Activated naive CD4-positive, alpha-beta T cell treated with anti-CD3 and anti-CD28 coated beads for 36 hours (primary cell): ENCODE results near the gene CCNB2. TPM values are rescaled to one million over a fixed set of nuclear protein-coding genes. Genes with fewer than 3 reads are reported as not detected.
"Not testable (repeated sequence)": the region's sequence is repeated elsewhere in the genome, so short reads cannot be mapped to it uniquely, and the experiment has no call there.

ENCODE experiments used
- CTCF ChIA-PET: fragments of 350-600 bp; sonication (Branson Sonifier 250); formaldehyde crosslinking; loops from one replicate; lab custom pipeline; 2021; ENCODE audit warnings: antibody characterized with exemption; lab: Charles Lee
- DNase-seq: peaks from one replicate; pipeline ENCODE4 v3.0.0-alpha.2; 2020
- H3K27ac Mint-ChIP-seq: one replicate; pipeline ENCODE4 v1.8.0; 2021; ENCODE audit warnings: mild to moderate bottlenecking, mixed read lengths
- H3K27me3 Mint-ChIP-seq: one replicate; pipeline ENCODE4 v1.8.0; 2021; ENCODE audit warnings: low read depth, mixed read lengths
- H3K36me3 Mint-ChIP-seq: one replicate; pipeline ENCODE4 v1.8.0; 2021; ENCODE audit warnings: low read depth, mixed read lengths
- H3K4me1 Mint-ChIP-seq: one replicate; pipeline ENCODE4 v1.8.0; 2021; ENCODE audit warnings: low read depth, mixed read lengths
- H3K4me3 Mint-ChIP-seq: one replicate; pipeline ENCODE4 v1.8.0; 2021; ENCODE audit warnings: mild to moderate bottlenecking, moderate library complexity, mixed read lengths
- H3K9me3 Mint-ChIP-seq: one replicate; pipeline ENCODE4 v1.8.0; 2021; ENCODE audit warnings: mixed read lengths
- intact Hi-C: fragments of 100-400 bp; cut with micrococcal nuclease; formaldehyde crosslinking; loops from one replicate; pipeline ENCODE4 v1.15.1; 2023
- total RNA-seq, 2 experiments: library from RNA; stranded (reverse); gene quantifications; one replicate each; pipeline ENCODE4 v1.2.3, GENCODE V29; 2021

Gene CCNB2
- total RNA-seq, 2 experiments from 2014 or later = 93.1 to 98.2 TPM

GRCh38 chr15:59157840-59158700 lies 53.1 kb downstream of the CCNB2 start:
- Mint-ChIP-seq H3K27ac (no peak overlapping the region), H3K36me3 (no peaks in the 10 kb centered on the region), H3K27me3 (no peaks in the 10 kb centered on the region), H3K4me3 (no peak overlapping the region), H3K9me3 (no peaks in the 10 kb centered on the region), H3K4me1 (no peaks in the 10 kb centered on the region)
- CTCF ChIA-PET = interaction anchor here (1.1 kb wide), 1 partner anchor 178 kb away, joined by 4 read pairs; no protein-coding TSS in a partner anchor
- no peak for DNase-seq
- intact Hi-C loops = no loop called here

- H3K9me3 Mint-ChIP-seq = no peaks in the 10 kb centered on the region
- H3K27me3 Mint-ChIP-seq = no peaks in the 10 kb centered on the region
- no peak overlapping the region for H3K4me3 Mint-ChIP-seq
- no peak for DNase-seq
- intact Hi-C loops = no loop called here
- no peaks in the 10 kb centered on the region for H3K4me1 Mint-ChIP-seq
- H3K36me3 Mint-ChIP-seq = no peaks in the 10 kb centered on the region
- CTCF ChIA-PET = interaction anchor here (1.1 kb wide), 1 partner anchor 179 kb away, joined by 4 read pairs; no protein-coding TSS in a partner anchor
- H3K27ac Mint-ChIP-seq = no peak overlapping the region
Measured at GRCh38 chr15:59158701-59159034, 53.7 kb downstream of the CCNB2 start.

GRCh38 chr15:59159210-59159609 lies 54.3 kb downstream of the CCNB2 start:
- Mint-ChIP-seq H3K4me3 (no peak overlapping the region), H3K27ac (no peak overlapping the region), H3K9me3 (no peaks in the 10 kb centered on the region), H3K36me3 (no peaks in the 10 kb centered on the region), H3K4me1 (no peaks in the 10 kb centered on the region), H3K27me3 (peaks cover 3% of the 10 kb centered on the region)
- intact Hi-C loops = no loop called here
- no peak for DNase-seq
- CTCF ChIA-PET = no interaction called here

GRCh38 chr15:59160880-59161593 lies 56.1 kb downstream of the CCNB2 start:
- no peak overlapping the region for H3K4me3 Mint-ChIP-seq
- no peaks in the 10 kb centered on the region for H3K4me1 Mint-ChIP-seq
- CTCF ChIA-PET = interaction anchor here (0.6 to 1.6 kb wide), 7 partner anchors 14 to 346 kb away, joined by 3 to 8 read pairs (median 4); no protein-coding TSS in a partner anchor
- peaks cover 3% of the 10 kb centered on the region for H3K27me3 Mint-ChIP-seq
- H3K27ac Mint-ChIP-seq = no peak overlapping the region
- intact Hi-C loops = loop anchor here (5.0 kb wide), 1 partner anchor 331 kb away; no protein-coding TSS in a partner anchor
- H3K9me3 Mint-ChIP-seq = no peaks in the 10 kb centered on the region
- no peaks in the 10 kb centered on the region for H3K36me3 Mint-ChIP-seq
- peak; percentile 39 for DNase-seq

- not testable (repeated sequence) for H3K27me3 Mint-ChIP-seq, H3K4me3 Mint-ChIP-seq, DNase-seq, H3K9me3 Mint-ChIP-seq, H3K36me3 Mint-ChIP-seq, H3K4me1 Mint-ChIP-seq, H3K27ac Mint-ChIP-seq
- intact Hi-C loops = loop anchor here (5.0 kb wide), 1 partner anchor 330 kb away; no protein-coding TSS in a partner anchor
- CTCF ChIA-PET = interaction anchor here (0.6 to 1.6 kb wide), 9 partner anchors 13 to 344 kb away, joined by 3 to 8 read pairs (median 3); no protein-coding TSS in a partner anchor
Measured at GRCh38 chr15:59162080-59162479, 57.1 kb downstream of the CCNB2 start.

- Mint-ChIP-seq H3K27me3 (peaks cover 3% of the 10 kb centered on the region), H3K4me3 (no peak overlapping the region), H3K27ac (no peak overlapping the region), H3K9me3 (no peaks in the 10 kb centered on the region), H3K36me3 (no peaks in the 10 kb centered on the region), H3K4me1 (peaks cover 4% of the 10 kb centered on the region)
- DNase-seq = no peak
- intact Hi-C loops = no loop called here
- CTCF ChIA-PET = interaction anchor here (0.7 to 1.3 kb wide), 5 partner anchors 9 to 454 kb away, joined by 3 to 6 read pairs (median 4); no protein-coding TSS in a partner anchor
Measured at GRCh38 chr15:59165726-59166125, 60.8 kb downstream of the CCNB2 start.

GRCh38 chr15:59166166-59166565 lies 61.2 kb downstream of the CCNB2 start:
- no peak overlapping the region for H3K27ac Mint-ChIP-seq
- no peaks in the 10 kb centered on the region for H3K36me3 Mint-ChIP-seq
- peaks cover 3% of the 10 kb centered on the region for H3K27me3 Mint-ChIP-seq
- DNase-seq = no peak
- intact Hi-C loops = no loop called here
- H3K4me3 Mint-ChIP-seq = no peak overlapping the region
- no peaks in the 10 kb centered on the region for H3K9me3 Mint-ChIP-seq
- H3K4me1 Mint-ChIP-seq = peaks cover 4% of the 10 kb centered on the region
- CTCF ChIA-PET = interaction anchor here (0.7 to 1.3 kb wide), 4 partner anchors 10 to 363 kb away, joined by 3 to 6 read pairs (median 5); no protein-coding TSS in a partner anchor

- Mint-ChIP-seq H3K36me3 (no peaks in the 10 kb centered on the region), H3K27me3 (peaks cover 3% of the 10 kb centered on the region), H3K4me1 (peaks cover 4% of the 10 kb centered on the region), H3K27ac (no peak overlapping the region), H3K4me3 (no peak overlapping the region), H3K9me3 (no peaks in the 10 kb centered on the region)
- CTCF ChIA-PET = interaction anchor here (0.7 kb wide), 1 partner anchor 10 kb away, joined by 6 read pairs; no protein-coding TSS in a partner anchor
- intact Hi-C loops = no loop called here
- DNase-seq = no peak
Measured at GRCh38 chr15:59166601-59167265, 61.8 kb downstream of the CCNB2 start.

GRCh38 chr15:59168536-59168935 lies 63.6 kb downstream of the CCNB2 start:
- no peaks in the 10 kb centered on the region for H3K9me3 Mint-ChIP-seq
- DNase-seq = no peak
- peaks cover 4% of the 10 kb centered on the region for H3K4me1 Mint-ChIP-seq
- intact Hi-C loops = no loop called here
- CTCF ChIA-PET = no interaction called here
- H3K36me3 Mint-ChIP-seq = no peaks in the 10 kb centered on the region
- no peak overlapping the region for H3K4me3 Mint-ChIP-seq
- no peak overlapping the region for H3K27ac Mint-ChIP-seq
- H3K27me3 Mint-ChIP-seq = peaks cover 3% of the 10 kb centered on the region

GRCh38 chr15:59169251-59169708 lies 64.3 kb downstream of the CCNB2 start:
- Mint-ChIP-seq H3K9me3 (no peaks in the 10 kb centered on the region), H3K27ac (no peak overlapping the region), H3K4me1 (peaks cover 4% of the 10 kb centered on the region), H3K4me3 (no peak overlapping the region), H3K36me3 (no peaks in the 10 kb centered on the region), H3K27me3 (no peaks in the 10 kb centered on the region)
- CTCF ChIA-PET = interaction anchor here (0.6 to 2.1 kb wide), 2 partner anchors 212 to 325 kb away, joined by 3 to 5 read pairs; no protein-coding TSS in a partner anchor
- intact Hi-C loops = no loop called here
- no peak for DNase-seq

- Mint-ChIP-seq H3K4me1 (peaks cover 4% of the 10 kb centered on the region), H3K36me3 (no peaks in the 10 kb centered on the region), H3K27ac (no peak overlapping the region), H3K27me3 (peaks cover 4% of the 10 kb centered on the region), H3K9me3 (no peaks in the 10 kb centered on the region), H3K4me3 (no peak overlapping the region)
- CTCF ChIA-PET = interaction anchor here (0.6 to 2.1 kb wide), 4 partner anchors 206 to 323 kb away, joined by 3 to 5 read pairs (median 4); no protein-coding TSS in a partner anchor
- intact Hi-C loops = no loop called here
- no peak for DNase-seq
Measured at GRCh38 chr15:59170295-59171066, 65.5 kb downstream of the CCNB2 start.
